WTC11 (cell line): ENCODE measurements around the gene VEPH1. TPM values are rescaled to one million over a fixed set of nuclear protein-coding genes. Genes with fewer than 3 reads are reported as not detected.

Source experiments
- ATAC-seq: fragments of 200-7000 bp; cut with Tn5 transposase; 2 replicates; pipeline ENCODE4 v1.10.0; 2021; ENCODE audit warnings: mild to moderate bottlenecking, moderate library complexity
- CTCF ChIA-PET: fragments of 300-600 bp; sonication (Branson Sonifier 250); formaldehyde crosslinking; loops from one replicate; lab custom pipeline; 2021; ENCODE audit warnings: antibody characterized with exemption; lab: Charles Lee
- POLR2A ChIA-PET: fragments of 350-600 bp; sonication (Branson Sonifier 250); formaldehyde crosslinking; loops from one replicate; lab custom pipeline; 2021; ENCODE audit warnings: antibody characterized with exemption; lab: Charles Lee
- DNase-seq: peaks from one replicate; pipeline ENCODE4 v3.0.0; 2021; ENCODE audit warnings: low spot score
- H3K27ac Mint-ChIP-seq: 2 replicates; pipeline ENCODE4 v1.8.0; 2021; ENCODE audit warnings: mixed read lengths
- H3K27me3 Mint-ChIP-seq: 2 replicates; pipeline ENCODE4 v1.8.0; 2021; ENCODE audit warnings: low read depth, mild to moderate bottlenecking, moderate library complexity, mixed read lengths
- H3K36me3 Mint-ChIP-seq: 2 replicates; pipeline ENCODE4 v1.8.0; 2021; ENCODE audit warnings: mixed read lengths
- H3K4me1 Mint-ChIP-seq: 2 replicates; pipeline ENCODE4 v1.8.0; 2022; ENCODE audit warnings: mixed read lengths
- H3K4me3 Mint-ChIP-seq: 2 replicates; pipeline ENCODE4 v1.8.0; 2021; ENCODE audit warnings: mild to moderate bottlenecking, moderate library complexity, mixed read lengths
- H3K9me3 Mint-ChIP-seq: 2 replicates; pipeline ENCODE4 v1.8.0; 2021; ENCODE audit warnings: mixed read lengths
- AFF4 ChIP-seq: sonication (generic); formaldehyde crosslinking; IDR thresholded peaks from 2 replicates; pipeline ENCODE4 v1.8.1; 2023; ENCODE audit warnings: mild to moderate bottlenecking, missing genetic modification reagents, borderline replicate concordance
- AR ChIP-seq: fragments of 250-450 bp; sonication (Bioruptor Pico); IDR thresholded peaks from 2 replicates; pipeline ENCODE4 v1.9.0; 2021; ENCODE audit warnings: mild to moderate bottlenecking
- CDX4 ChIP-seq: fragments of 250-450 bp; sonication (Bioruptor Pico); IDR thresholded peaks from 2 replicates; pipeline ENCODE4 v1.9.0; 2021; ENCODE audit warnings: moderate library complexity, mild to moderate bottlenecking, inconsistent platforms, borderline replicate concordance
- CREM ChIP-seq: sonication (generic); formaldehyde crosslinking; IDR thresholded peaks from 2 replicates; pipeline ENCODE4 v1.8.1; 2022; ENCODE audit warnings: mild to moderate bottlenecking, missing genetic modification reagents, moderate library complexity
- E2F1 ChIP-seq: sonication (generic); formaldehyde crosslinking; IDR thresholded peaks from 2 replicates; pipeline ENCODE4 v1.8.0; 2022; ENCODE audit warnings: mild to moderate bottlenecking, missing genetic modification reagents
- E2F5 ChIP-seq: sonication (generic); formaldehyde crosslinking; IDR thresholded peaks from 2 replicates; pipeline ENCODE4 v1.8.1; 2022; ENCODE audit warnings: mild to moderate bottlenecking, moderate library complexity, missing genetic modification reagents
- ELF4 ChIP-seq: sonication (generic); formaldehyde crosslinking; IDR thresholded peaks from 2 replicates; pipeline ENCODE4 v1.8.1; 2022; ENCODE audit warnings: low read depth, mild to moderate bottlenecking, moderate library complexity, missing genetic modification reagents
- ESRRA ChIP-seq: sonication (generic); formaldehyde crosslinking; IDR thresholded peaks from 2 replicates; pipeline ENCODE4 v1.8.1; 2022; ENCODE audit warnings: mild to moderate bottlenecking, missing genetic modification reagents, borderline replicate concordance
- FOXJ3 ChIP-seq: sonication (generic); formaldehyde crosslinking; IDR thresholded peaks from 2 replicates; pipeline ENCODE4 v1.9.0; 2021; ENCODE audit warnings: missing genetic modification reagents, mild to moderate bottlenecking, borderline replicate concordance
- FOXP4 ChIP-seq: sonication (generic); formaldehyde crosslinking; IDR thresholded peaks from 2 replicates; pipeline ENCODE4 v1.8.0; 2022; ENCODE audit warnings: mild to moderate bottlenecking, missing genetic modification reagents
- HMGXB4 ChIP-seq: sonication (generic); formaldehyde crosslinking; IDR thresholded peaks from 2 replicates; pipeline ENCODE4 v1.8.1; 2023; ENCODE audit warnings: mild to moderate bottlenecking, moderate library complexity, missing genetic modification reagents
- JUN ChIP-seq: sonication (generic); formaldehyde crosslinking; IDR thresholded peaks from 2 replicates; pipeline ENCODE4 v1.8.0; 2023; ENCODE audit warnings: mild to moderate bottlenecking, missing genetic modification reagents
- NFE2L1 ChIP-seq: sonication (generic); formaldehyde crosslinking; IDR thresholded peaks from 2 replicates; pipeline ENCODE4 v1.8.1; 2023; ENCODE audit warnings: missing genetic modification reagents
- NFYB ChIP-seq: sonication (generic); formaldehyde crosslinking; conservative IDR thresholded peaks from 2 replicates; pipeline ENCODE4 v1.8.0; 2022; ENCODE audit warnings: low read depth, missing genetic modification reagents
- OVOL2 ChIP-seq: fragments of 250-450 bp; sonication (Bioruptor Pico); IDR thresholded peaks from 2 replicates; pipeline ENCODE4 v1.9.0; 2021; ENCODE audit warnings: mild to moderate bottlenecking, borderline replicate concordance
- RORB ChIP-seq: fragments of 250-450 bp; sonication (Bioruptor Pico); IDR thresholded peaks from 2 replicates; pipeline ENCODE4 v1.9.0; 2021; ENCODE audit warnings: mild to moderate bottlenecking
- ZNF219 ChIP-seq: sonication (generic); formaldehyde crosslinking; IDR thresholded peaks from 2 replicates; pipeline ENCODE4 v1.8.0; 2023; ENCODE audit warnings: missing genetic modification reagents, mild to moderate bottlenecking, borderline replicate concordance
- ZNF232 ChIP-seq: sonication (generic); formaldehyde crosslinking; IDR thresholded peaks from 2 replicates; pipeline ENCODE4 v1.8.0; 2022; ENCODE audit warnings: mild to moderate bottlenecking, missing genetic modification reagents
- ZNF671 ChIP-seq: fragments of 250-450 bp; sonication (Bioruptor Pico); IDR thresholded peaks from 2 replicates; pipeline ENCODE4 v1.8.0; 2021; ENCODE audit warnings: mild to moderate bottlenecking
- total RNA-seq: library from RNA; stranded (reverse); gene quantifications from 3 replicates; pipeline ENCODE4 v1.2.3, GENCODE V29; 2021

The VEPH1 gene
- total RNA-seq, 1 experiment from 2014 or later = 10.8 TPM

GRCh38 chr3:157323360-157323759, 179.9 kb downstream of the VEPH1 start:
- CTCF ChIA-PET = no interaction called here
- Mint-ChIP-seq H3K4me3 (no peak overlapping the region), H3K27me3 (no peaks in the 10 kb centered on the region), H3K36me3 (no peaks in the 10 kb centered on the region), H3K27ac (no peak overlapping the region), H3K9me3 (peaks cover 12% of the 10 kb centered on the region), H3K4me1 (peaks cover 9% of the 10 kb centered on the region)
- TF ChIP-seq NFYB (CRISPR knock-in tag) = no peak
- no peak for TF ChIP-seq ESRRA (CRISPR knock-in tag)
- no peak for TF ChIP-seq AR (CRISPR knock-in tag)
- no peak for TF ChIP-seq AFF4 (CRISPR knock-in tag)
- TF ChIP-seq JUN (CRISPR knock-in tag) = no peak
- TF ChIP-seq HMGXB4 (CRISPR knock-in tag) = no peak
- TF ChIP-seq ELF4 (CRISPR knock-in tag) = no peak
- TF ChIP-seq E2F5 (CRISPR knock-in tag) = no peak
- TF ChIP-seq ZNF219 (CRISPR knock-in tag) = no peak
- TF ChIP-seq RORB (CRISPR knock-in tag) = no peak
- TF ChIP-seq NFE2L1 = no peak
- TF ChIP-seq OVOL2 (CRISPR knock-in tag) = no peak
- no peak for TF ChIP-seq ZNF232 (CRISPR knock-in tag)
- TF ChIP-seq CREM (CRISPR knock-in tag) = no peak
- TF ChIP-seq E2F1 (CRISPR knock-in tag) = no peak
- no peak for TF ChIP-seq FOXJ3 (CRISPR knock-in tag)
- ATAC-seq (no peak), DNase-seq (no peak)
- POLR2A ChIA-PET = no interaction called here

GRCh38 chr3:157319672-157320071, 183.5 kb downstream of the VEPH1 start:
- DNase-seq (no peak), ATAC-seq (no peak)
- no peaks in the 10 kb centered on the region for H3K36me3 Mint-ChIP-seq
- H3K27me3 Mint-ChIP-seq = no peaks in the 10 kb centered on the region
- CTCF ChIA-PET = no interaction called here
- POLR2A ChIA-PET = no interaction called here
- H3K4me3 Mint-ChIP-seq = no peak overlapping the region
- H3K9me3 Mint-ChIP-seq = no peaks in the 10 kb centered on the region
- peaks cover 9% of the 10 kb centered on the region for H3K4me1 Mint-ChIP-seq
- H3K27ac Mint-ChIP-seq = no peak overlapping the region
- TF ChIP-seq CDX4 (CRISPR knock-in tag) (no peak), FOXP4 (CRISPR knock-in tag) (no peak), ZNF671 (CRISPR knock-in tag) (no peak), ELF4 (CRISPR knock-in tag) (no peak)
